Glomerular endothelial cell (primary cell): ENCODE results near the gene FKBP14. TPM values are rescaled to one million over a fixed set of nuclear protein-coding genes. Genes with fewer than 3 reads are reported as not detected.
A peak's percentile ranks its signal among the peaks of the same experiment; 100 is the strongest.
"Not testable (repeated sequence)": the region's sequence is repeated elsewhere in the genome, so short reads cannot be mapped to it uniquely, and the experiment has no call there.

Experiments
- DNase-seq: peaks from one replicate; pipeline ENCODE4 v3.0.0-alpha.2; 2011; ENCODE audit warnings: low read depth, low spot score; ENCODE audit errors: extremely low read depth
- total RNA-seq: library from RNA; depleted of rRNA; stranded (reverse); fragments of >200 nt; gene quantifications from 2 replicates; pipeline ENCODE4 v1.2.3, GENCODE V29; 2015

Gene FKBP14, protein sequence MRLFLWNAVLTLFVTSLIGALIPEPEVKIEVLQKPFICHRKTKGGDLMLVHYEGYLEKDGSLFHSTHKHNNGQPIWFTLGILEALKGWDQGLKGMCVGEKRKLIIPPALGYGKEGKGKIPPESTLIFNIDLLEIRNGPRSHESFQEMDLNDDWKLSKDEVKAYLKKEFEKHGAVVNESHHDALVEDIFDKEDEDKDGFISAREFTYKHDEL
- total RNA-seq: 22.1 TPM in 2 replicates

DNA sequence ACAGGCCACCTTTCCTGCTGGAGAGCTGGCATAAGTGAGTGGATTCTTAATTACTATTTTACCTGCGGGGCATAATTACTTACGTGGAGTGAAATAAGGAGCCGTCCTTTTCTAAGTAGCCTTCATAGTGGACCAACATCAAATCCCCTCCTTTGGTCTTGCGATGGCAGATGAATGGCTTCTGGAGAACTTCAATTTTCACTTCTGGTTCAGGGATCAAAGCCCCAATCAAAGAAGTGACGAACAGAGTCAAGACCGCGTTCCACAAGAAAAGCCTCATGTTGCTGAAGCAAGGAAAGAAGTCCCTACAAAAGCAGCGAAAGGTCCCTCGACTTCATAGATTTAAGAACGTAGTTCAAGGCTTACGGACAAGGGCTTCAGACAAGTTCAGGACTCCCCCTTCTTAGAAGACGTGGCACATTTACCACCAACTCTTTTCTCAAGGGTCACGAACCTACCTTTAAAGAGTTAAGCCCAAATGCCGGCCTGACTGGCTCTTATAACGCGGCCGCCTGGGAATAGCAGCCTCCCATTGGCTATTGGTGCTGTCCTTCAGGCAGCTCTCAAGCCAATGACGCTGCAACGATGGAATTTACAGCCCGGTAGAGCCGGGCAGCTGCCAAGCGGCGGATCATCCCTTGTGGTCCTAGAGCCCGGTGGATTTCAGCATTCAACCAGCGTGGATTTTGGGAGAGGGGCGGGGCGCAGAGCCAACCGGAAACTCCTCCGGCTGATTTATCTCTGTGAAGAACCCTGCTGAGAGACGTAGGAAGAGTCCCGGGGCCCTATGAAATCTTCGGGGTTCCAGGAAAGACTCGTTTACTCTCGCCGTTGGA, at the start of gene FKBP14:
Gene FKBP14, minus strand, starts transcription at position 474 of the 836 bp plus-strand sequence. Its CDS starts 194 bp downstream, at position 280.
- peak; percentile 98 for DNase-seq

DNA sequence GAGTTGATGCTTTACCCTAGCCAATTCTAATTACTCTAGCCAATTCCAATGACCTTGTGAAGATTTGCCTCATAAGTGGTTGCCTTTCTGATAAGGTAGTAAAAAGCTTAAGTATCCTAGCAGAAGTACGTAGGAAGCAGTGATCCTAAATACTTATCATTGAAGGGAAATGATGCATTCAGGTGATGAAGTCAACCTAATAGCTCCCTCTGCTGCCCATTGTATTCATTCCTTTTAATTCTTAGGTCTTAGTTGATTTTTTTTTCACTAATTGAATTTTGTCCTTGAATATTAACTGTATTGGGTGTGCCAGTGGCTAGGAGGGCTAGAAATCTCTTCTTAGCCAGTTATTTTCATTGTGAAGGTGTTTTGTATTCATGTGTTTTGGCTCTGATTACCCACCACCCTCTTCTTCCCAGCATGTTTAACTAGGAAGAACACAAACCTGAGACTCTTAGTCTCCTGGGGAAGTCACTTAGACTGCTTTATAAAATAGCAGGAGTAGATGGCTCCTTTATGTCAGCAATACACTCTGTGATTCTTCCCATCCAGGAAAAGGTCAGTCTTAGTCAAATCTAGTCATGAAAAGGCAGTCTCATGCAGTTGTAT, 48.0 kb upstream of the FKBP14 start:
- DNase-seq: no peak

DNA sequence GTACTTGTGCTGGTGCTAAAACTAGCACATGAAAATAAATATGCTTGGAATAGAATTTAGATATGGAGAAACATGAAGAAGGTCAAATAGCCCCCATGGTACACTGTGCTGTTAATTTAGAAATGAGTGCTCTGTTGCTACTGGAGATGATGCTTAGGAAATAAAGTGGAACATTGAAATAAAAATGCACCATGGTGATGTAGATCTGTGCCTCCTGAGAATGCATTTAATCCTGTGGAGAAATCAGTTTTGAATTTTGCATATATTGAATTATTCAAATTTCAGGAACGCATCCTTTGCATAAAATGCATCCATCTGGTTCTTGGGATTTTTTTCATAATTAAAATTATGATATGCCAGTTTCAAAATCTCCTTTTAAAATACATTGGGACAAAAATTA, 46.2 kb upstream of the FKBP14 start:
- no peak for DNase-seq

DNA sequence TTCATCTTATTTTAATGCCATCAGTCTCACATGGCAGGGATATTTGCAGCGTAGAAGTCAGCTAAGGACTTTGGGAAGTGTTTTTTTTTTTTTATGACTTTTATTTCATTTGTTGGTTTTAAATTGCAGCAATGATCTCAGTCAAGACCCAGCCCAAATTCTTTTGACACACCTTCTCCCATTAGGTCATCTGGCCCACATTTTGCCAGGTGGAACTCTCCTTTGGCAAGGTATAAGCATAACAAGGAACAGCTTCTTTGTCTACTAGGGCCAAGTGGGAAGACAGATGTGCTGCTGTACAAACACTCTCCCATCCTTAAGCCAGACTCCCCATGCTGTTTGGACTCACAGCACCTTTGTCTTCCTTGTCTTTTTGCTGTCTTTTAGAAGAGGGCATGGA, 43.5 kb upstream of the FKBP14 start:
- DNase-seq: no peak

DNA sequence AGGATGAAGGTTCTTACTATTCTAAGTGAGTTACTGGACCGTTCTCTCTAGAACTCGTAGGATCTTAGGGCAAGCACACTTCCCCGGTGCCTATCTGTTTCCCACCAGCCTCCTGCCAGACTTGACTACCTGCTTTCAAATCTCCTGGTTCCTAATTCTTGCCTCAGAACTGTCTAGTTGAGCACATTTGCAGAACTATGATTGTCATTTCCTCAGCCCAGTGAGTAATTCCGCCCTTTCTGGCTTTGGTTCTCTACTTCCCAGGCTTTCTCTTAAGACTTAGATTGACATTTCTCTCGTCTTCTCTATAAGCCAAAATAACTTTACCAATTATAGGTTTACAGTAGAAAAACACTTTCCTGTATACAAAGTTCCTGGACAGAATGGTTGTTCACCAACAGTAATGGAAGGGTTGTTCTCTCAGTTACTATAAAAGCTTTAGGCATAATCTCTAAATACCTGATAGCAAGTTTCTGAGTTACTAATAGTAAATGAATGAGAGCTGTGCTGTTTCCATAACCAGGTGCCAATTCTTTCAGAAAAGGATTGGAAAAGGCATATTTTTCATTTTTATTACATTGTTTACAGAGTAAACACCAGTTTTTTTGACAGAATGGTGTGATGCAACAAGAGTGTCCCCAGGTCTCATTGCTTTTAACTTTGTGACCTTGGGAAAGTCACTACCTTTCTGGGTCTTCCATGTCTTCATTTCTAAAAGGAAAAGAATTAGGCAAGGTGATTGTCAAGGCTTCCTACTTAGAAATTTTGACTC, 42.8 kb upstream of the FKBP14 start:
- no peak for DNase-seq

DNA sequence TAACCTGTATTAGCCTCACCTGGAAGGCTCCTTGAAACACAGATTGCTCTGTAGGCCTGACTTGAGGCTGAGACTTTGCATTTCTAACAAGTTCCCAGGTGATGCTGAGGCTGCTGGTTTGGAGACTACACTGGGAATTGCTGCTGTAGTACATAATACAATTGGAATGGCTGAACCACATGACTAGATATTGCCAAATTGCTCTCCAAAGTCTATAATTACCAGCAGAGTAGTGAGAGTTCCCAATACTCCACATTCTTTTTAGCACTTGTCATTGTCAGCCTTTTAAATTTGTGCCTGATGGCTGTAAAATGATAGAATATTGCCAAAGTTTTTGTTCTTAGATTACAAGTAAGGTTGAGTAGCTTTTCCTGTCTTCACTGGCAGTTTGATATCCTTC, 41.6 kb upstream of the FKBP14 start:
- no peak for DNase-seq

DNA sequence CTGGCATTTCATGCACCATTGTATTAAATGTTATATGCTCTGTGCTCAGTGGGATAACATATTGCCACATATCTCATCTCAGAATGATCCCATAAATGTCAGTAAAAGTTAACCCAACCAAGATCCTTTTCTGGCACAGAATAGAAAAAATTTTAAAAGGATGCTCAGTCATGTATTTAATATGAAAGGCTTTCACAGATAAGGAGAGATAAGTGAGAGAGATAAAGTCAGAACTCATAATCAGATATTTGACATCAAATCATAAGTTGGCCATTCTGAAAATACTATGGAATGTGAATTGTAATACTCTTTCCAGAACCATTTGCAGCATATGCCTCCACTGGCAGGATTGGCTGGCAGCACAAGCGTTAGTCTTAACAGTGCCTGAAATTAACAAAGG, 40.2 kb upstream of the FKBP14 start:
- DNase-seq: no peak

DNA sequence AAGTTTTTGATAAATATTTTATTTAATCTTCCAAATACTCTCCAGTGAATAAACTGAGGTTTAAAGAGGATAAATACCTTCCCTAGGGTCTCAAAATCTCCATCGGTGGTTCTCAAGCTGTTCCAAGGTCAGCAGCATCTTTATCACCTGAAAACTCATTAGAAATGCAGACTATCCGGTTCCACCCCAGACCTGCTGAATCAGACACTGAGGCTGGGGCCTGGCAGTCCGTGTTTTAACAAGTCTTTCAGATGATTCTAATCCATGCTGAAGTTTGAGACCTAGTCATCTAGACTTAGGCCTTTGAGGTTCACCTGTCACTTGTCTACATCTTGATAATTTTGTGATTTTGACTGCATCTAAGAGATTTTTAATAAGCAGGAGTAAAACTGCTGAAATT, 39.2 kb upstream of the FKBP14 start:
- DNase-seq: no peak

DNA sequence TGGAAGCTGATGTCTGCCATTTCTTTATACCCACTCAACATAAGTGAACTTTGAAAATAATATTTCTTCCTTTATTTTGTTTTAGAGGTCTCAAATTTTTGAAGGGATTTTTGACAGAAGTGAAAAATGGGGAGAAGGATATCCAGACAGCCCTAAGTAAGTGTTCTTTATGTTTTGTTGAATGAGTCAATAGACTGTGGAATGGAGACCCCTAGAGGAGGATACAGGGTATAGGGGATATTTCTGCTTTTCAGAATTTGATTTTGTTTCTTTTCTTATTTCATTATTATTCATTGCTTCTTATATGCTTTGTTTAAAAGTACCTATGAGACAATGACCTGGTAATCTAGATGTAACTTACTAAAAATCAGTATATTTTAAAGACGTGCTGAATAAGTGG, 36.1 kb upstream of the FKBP14 start:
- DNase-seq: peak; percentile 31

DNA sequence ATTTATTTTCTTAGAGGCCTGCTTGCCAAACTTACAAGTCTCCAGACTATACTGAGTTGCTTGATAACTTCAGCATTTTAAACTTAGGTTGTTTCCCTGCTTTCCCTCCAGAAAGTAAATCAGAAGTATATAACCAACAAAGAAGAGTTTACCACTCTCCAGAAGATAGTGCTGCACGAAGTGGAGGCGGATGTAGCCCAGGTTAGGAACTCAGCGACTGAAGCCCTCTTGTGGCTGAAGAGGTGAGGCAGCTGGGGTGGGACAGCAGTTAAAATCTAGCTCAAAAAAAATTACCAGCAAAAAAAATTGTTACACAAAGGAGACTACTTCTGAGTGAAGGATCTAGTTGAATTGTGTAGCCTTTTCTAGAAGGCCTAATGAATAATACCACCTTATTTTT, 35.3 kb upstream of the FKBP14 start:
- DNase-seq: not testable (repeated sequence)

DNA sequence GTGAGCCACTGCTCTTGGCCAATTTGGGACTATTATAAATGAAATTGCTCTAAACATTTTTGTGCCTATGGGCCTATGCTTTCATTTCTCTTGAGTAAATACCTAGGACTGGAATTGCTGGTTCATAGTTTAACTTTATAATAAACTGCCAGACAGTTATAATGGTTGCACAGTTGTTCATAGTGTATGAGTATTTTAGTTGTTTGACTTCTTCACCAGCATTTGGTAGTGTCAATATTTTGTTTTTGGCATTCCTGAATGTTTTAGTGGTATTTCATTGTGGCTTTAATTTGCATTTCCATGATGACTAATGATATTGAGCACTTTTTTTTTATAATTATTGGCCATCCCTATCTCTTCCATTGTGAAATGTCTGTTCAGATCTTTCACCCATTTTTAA, 31.2 kb upstream of the FKBP14 start:
- DNase-seq: no peak

DNA sequence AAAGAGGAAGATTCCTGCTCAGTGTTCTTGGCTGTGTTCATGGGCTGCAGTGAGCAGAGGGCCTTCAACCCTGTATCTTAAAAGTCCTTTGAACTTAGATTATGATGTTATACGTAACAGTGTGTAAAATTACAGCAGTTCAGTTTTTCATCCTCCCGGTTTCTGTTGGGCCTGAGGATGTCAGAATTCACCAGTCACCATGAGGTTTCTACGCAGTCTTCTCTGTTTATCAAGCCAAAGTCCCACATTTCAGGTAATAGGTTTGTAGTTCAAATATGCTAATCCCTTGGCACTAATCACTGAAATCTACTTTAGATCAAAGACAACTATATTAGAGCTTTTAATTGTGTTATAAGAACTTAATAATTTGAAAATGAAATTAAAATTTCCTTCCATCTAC, 26.6 kb upstream of the FKBP14 start:
- DNase-seq: no peak

DNA sequence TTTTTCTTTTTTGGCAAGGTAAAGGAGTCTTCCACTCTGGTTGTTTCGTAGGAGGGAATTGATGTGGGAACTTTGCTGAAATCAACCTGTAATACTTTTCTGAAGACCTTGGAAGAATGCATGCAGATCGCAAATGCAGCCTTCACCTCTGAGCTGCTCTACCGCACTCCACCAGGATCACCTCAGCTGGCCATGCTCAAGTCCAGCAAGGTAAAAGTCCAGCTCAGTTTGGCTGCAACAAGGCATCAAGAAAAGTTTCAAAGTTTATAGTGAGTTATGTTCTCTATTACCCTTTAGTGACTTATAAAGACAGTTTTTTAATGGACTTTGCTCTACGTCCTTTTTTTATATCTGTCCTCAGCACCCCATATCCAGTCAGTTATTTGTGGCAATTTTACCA, 22.7 kb upstream of the FKBP14 start:
- no peak for DNase-seq

DNA sequence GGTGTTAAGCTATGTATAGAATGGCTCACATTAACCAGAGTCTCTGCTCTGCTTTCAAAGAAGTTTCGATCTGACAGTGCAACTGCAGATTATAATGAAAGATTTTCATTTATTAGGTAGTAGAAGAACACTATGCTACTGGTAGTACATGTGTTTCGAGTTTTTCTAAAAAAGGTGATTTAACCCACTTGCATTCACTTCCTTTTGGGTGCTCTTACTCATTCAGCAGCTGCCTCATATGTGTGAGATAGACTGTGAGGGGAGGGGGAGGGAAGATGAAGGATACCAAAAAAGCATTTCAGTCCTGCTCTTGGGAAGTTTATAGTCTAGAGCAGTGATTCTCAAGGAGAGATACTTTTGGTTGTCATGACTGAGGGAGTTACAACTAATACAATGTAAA, 22.1 kb upstream of the FKBP14 start:
- DNase-seq: no peak

DNA sequence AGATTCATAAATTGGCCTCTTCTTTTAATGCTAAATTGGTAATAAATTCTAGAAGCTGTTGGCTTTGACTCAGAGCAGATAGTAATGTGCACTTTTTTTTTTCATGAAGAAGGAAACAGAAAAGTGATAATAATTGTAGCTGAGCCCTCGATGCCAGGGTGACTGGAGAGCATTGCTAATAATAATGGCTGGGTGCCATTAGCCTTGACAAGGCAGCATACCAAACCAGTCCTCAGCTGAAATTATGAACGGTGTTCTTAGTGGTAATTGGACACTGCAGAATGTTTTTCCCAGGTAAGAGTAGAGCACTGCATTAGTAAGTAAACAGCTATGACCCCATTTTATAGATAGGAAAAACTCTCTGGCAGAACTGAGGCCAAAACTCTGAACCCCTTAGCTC, 20.6 kb upstream of the FKBP14 start:
- no peak for DNase-seq

DNA sequence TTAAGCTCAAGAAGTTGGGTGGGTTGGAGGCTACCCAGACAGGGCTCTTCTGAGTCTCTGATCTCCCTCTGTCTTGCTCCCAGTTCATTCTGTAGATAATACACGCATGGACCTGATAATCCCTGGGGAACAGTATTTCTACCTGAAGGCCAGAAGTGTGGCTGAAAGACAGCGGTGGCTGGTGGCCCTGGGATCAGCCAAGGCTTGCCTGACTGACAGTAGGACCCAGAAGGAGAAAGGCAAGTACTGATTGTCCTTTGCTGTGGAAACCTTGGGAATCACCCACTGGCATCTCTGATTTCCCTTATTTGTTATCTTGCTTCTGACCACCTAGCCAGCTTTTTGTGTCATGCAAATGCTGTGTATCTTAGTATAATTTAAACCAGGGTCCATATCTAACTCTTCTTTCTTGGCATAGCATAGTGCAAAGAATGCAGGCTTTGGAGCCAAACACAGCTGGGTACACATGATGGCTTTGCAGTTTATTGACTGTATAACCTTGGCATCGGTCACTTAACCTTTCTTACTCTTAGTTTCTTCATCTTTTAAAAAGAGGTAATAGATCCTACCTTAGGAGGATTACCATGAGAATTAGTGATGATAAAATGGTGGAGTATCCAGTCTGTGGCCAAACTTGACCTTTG, 19.7 kb upstream of the FKBP14 start:
- DNase-seq: no peak

DNA sequence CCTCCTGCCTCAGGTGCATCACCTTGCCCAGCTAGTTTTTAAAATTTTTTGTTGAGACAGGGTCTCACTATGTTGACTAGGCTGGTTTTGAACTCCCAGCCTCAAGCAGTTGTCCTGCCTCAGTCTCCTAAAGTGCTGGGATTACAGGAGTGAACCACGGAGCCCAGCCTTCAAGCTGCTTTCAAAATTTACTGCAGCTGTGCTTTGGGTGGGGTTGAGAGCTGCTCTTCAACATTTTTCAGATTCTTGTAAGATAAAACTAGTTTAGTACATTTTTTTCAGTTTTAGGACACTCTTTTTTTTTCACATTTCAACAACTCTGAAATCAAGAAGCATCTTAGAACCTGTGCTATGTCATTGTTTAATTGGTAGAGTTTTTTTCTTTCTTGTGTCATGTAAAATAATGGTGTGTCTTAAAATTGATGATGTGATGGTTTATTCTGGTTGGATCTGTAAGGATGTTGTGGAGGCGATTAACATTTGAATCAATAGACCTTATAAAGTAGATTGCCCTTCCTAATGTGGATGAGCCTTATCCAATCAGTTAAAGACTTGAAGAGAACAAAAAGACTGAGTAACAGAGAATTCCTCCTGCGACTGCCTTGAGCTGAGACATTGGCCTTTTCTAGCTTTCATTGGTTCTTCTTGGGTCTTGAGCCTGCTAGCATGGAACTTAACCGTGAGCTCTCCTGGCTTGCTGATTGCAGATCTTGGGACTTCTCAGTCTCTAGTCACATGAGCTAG, 15.2 kb upstream of the FKBP14 start:
- DNase-seq: no peak

DNA sequence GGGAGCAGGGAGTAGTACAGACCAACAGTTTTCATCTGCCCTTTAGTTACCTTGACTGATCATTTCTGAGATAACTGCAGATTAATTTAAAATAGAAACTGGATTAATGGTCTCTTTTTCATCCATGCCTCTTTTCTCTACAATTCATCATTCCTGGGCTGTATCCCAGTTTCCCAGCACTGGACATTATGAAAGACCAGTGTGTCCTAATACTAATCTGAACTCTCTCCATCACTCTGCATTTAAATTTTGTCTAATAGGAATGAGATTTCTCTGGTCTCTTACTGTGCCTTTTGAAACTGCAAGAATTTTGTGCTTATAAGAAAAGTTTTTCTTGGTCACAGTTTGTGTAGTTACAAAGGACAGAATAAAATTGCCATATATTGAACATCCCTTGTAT, 14.4 kb upstream of the FKBP14 start:
- DNase-seq: no peak

DNA sequence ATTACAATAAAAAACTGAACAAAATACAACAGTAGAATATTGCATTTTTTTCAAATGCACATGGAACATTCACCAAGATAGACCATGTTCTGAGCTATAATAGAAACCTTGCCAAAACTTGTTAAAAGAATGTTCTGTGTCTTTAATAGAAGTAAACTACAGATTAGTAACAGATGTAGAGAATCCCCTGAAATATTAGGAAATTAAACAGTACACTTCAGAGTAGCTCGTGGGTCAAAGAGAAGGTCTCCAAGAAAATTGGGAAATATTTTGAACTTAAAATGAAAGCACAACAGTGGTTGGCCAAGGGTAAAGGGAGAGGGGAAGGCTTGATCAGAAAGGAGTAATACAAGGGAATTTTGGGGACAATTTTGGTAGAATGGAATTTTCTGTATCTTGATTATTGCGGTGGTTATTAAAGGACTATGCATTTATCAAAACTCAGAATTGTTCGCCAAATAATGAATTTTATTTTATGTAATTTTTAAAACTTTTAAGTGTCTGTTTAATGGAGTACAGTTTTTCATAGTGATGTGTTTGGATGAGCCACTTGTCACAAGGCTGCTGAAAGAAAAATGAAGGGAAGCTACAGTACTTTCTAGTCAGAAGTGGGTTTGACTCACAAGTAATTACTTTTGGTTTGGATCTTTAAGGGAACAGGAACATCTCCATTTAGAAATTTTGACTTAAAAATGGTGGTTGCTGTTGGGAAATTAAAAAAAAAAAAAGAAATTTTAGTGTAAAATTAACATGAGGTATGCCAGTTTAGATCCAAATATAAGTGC, 11.9 kb upstream of the FKBP14 start:
- DNase-seq: no peak
